ENCODE measurements around the gene ERH. TPM values are rescaled to one million over a fixed set of nuclear protein-coding genes. Genes with fewer than 3 reads are reported as not detected.
"Not testable (repeated sequence)": the region's sequence is repeated elsewhere in the genome, so short reads cannot be mapped to it uniquely, and the experiment has no call there.

Gene ERH
- total RNA-seq, 1 experiment from 2014 or later = 50.2 TPM

DNA sequence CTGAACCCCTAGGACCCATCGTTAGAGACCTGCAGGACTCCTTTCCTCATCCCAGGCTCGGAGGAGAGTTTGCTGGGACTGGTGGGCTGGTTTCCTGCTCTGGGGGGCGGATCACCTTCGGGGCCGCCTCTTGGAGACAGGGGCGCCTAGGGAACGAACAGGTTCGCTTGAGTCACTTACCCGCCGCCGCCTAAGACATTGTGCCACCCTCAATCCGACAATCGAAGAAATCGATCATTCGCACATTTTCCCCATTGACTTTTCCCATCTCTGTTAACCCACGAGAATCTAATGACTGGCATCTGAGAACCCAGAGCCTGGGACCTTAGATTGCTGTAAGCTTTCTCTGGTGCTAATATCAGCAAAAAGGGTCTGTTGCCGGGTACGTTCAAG lies 715 bp upstream of the ERH start:
- DNase-seq (ENCODE audit: low spot score) = no peak

DNA sequence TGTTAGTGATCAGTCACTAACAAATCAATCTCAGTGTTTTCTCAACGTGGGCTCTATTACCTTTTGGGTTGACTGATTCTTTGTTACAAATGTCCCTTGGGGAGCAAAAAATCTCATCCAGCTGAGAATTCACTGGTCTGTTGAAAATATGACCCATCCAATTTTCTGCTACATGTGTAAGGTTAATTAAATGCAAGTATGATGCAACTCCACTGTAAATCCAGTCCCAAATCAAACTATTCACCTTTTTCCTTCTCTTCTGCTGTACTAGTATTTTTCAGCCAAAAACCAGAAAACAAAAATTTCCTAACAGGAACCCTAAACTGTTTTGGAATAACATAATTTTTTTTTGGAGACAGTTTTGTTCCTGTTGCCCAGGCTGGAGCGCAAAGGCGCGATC lies 2.2 kb downstream of the ERH start:
- DNase-seq (ENCODE audit: low spot score) = no peak

DNA sequence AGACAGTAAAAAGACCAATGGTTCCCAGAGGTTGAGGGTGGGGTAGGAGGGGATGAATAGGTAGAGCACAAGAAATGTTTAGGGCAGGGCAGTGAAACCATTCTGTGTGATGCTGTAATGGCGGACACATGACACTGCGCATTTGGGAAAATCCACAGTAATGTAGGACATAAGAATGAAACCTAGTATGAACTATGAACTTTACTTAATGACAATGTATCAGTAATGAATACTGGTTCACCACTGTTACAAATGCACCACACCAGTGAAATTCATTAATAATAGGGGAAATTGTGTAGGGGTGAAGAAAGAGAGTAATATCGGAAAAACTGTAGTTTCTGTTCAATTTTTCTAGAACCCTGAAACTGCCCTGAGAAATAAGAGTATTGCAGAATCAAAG lies 5.6 kb downstream of the ERH start:
- no peak for DNase-seq (ENCODE audit: low spot score)

DNA sequence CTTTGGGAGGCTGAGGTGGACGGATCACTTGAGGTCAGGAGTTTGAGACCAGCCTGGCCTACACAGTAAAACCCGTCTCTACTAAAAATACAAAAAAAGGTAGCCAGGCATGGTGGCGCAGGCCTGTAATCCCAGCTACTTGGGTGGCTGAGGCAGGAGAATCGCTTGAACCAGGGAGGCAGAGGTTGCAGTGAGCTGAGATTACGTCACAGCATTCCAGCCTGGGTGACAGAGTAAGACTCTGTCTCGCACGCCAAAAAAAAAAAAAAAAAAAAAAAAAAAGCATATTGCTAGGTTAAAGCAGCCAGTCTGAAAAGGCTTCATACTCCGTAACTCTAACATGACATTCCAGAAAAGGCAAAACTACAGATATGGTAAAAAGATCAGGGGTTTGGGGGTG lies 6.7 kb downstream of the ERH start:
- not testable (repeated sequence) for DNase-seq (ENCODE audit: low spot score)

DNA sequence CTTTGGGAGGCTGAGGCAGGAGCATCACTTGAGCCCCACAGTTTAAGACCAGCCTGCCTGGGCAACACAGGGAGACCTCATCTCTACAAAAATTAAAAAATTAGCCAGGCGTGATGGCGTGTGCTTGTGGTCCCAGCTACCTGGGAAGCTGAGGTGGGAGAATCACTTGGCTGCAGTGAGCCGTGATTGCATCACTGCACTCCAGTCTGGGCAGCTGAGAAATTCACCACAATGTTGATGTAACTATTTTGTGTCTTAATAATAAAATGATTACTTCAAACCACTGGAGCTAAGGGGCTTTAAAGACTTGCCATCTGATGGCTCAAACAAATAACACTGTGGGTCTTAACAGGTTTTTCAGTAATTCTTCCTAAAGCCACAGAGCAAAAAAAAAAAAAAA lies 10.8 kb downstream of the ERH start:
- no peak for DNase-seq (ENCODE audit: low spot score)

DNA sequence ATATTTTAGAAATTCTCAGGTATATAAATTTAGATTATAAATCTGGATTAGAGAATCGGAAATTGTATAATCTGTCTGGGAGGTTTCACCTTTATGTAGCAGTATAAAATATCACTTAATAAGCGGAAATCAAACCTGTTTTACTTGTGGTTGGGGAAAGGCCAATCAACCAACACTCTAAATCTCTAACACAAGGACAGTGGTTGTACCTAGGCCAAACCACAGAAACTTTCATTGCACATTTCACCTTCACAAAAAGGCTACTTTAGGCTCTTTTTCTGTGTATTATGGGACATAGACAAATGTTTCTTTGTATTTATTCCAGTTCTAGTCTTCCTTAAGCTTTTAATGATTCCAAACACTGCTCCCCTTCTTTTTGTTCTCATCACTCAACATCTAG lies 19.8 kb downstream of the ERH start:
- no peak for DNase-seq (ENCODE audit: low spot score)

DNA sequence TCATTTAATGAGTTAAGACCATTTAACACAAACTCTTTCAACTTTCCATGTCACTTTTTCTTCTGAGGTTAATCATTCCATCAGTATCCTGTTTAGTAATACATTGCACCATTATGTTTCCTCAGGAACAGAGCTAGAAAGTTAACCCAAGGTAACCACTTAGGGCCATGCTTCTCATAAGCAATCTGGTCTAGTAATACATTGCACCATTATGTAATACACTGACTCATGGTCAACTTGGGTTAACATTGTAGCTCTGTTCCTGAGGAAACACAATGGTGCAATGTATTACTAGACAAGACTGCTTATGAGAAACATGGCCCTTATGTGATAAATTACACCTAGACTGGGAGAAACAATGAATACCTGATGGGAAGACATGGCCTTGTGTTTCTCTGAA lies 21.7 kb downstream of the ERH start:
- DNase-seq (ENCODE audit: low spot score) = no peak

DNA sequence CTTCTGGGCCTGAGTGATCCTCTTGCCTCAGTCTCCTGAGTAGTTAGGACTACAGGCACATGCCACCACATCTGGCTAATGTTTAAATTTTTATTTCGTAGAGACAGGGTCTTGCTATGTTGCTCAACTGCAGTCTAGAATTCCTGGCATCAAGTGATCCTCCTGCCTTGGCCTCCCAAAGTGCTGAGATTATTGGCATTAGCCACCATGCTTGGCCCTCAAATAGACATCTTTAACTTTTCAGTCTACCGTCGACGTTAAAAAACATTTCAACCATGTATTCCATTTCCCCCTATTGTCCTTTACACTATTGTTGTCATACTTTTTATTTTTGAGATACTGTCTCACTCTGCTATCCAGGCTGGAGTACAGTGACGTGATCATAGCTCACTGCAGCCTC lies 22.4 kb downstream of the ERH start:
- no peak for DNase-seq (ENCODE audit: low spot score)

DNA sequence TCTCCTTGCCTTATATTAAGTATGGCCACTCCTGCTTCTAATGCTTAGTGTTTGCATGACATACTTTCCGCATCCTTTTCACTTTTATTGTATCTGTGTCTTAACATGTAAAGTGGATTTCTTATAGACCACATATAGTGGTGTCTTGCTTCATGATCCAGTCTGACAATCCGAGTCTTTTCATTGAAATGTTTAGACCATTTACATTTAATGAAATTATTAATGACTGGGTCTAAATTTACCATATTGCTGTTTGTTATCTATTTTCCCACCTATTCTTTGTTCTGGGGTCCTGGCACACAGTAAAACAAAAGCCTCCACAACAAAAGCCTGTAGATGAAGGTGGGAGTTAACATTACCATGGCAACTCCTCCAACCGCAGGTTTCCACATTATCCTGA lies 22.9 kb downstream of the ERH start:
- DNase-seq (ENCODE audit: low spot score) = no peak

DNA sequence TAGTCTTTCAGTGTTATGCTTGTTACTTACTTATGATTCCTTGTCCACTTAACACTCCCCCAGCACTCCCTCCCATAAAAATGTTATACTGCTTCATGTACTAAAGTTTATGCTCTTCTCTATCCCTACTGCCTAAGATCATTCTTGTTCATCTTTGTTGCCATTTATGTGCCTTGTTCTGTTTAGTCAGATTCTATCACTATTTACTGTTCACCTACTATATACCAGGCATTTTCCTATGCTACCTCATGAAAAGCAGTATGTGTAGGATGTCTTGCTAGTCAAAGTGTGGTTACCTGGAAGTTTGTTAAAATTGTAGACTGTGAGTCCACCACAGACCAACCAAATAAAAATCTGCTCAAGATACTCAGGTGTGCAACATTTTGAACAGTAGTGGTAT lies 23.9 kb downstream of the ERH start:
- no peak for DNase-seq (ENCODE audit: low spot score)

DNA sequence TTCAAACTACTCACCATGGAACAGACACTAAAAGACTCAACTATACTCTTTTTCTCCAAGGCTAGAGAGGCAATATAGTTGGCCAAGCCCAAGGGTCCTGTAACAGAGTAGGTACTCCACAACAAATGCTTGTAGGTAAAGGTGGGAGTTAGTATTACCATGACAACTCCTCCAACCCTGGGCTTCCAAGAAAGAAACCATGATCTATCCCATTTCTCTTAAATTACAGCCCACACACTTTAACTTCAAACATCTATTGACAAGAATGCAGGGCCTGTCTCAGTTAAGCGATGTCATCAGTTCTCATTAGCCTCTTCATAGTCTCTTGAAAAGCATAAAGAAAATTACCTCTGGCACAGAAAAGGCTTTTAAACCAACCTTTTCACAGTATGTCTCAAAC lies 25.0 kb downstream of the ERH start:
- DNase-seq (ENCODE audit: low spot score) = no peak

DNA sequence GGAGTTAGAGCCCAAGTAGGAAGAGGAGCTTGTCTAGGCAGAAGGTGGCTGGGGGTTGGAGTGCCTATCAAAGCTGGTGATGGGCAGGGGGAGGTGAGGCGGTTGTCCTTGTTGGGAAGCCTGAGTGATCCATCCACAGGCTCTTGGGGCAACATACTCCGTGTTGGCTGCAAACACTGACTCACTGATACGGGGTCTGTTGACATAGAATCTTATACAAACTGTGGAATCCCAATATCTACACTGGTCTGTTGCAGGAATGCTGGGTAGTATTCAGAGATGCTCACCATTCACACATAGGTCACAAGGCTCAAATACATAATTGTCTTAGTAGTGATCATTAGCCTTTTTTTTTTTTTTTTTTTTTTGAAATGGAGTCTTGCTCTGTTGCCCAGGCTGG lies 26.0 kb downstream of the ERH start:
- DNase-seq (ENCODE audit: low spot score) = no peak

DNA sequence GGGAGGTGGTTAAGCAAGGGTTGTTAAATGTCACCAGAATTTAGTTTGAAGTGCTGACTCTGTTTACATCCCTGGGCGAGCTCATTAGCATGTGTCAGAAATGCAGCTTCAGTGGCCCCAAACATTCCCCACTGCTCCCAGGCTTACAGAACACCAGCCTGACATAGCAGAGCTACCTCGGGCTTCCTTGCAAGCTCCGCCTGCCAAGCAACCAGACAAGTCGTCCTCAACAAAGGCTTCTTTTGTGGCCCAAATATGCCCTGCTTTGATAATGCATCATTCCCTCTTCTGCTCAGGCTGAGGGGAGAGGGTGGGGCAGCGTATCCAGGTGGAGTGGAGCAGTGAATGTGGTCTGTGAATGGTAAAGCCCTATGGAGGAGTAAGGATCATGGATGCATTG lies 28.0 kb downstream of the ERH start:
- DNase-seq (ENCODE audit: low spot score) = no peak

DNA sequence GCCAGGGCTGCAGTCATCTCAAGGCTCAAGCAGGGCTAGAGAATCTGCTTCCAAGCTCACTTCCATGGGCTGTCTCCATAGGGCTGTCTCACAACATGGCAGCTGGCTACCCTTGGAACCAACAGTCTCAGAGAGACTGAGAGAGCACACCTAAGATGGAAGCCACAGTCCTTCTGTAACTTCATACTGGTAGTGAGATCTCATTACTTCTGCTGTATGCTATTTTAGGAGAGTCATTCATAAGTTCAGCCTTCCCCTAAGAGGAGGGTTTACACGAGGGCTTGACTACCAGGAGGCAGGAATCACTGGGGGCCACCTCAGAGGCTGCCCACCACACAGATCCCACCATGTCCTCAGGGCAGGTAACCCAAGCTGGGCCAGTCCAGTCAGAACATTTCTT lies 29.7 kb downstream of the ERH start:
- DNase-seq (ENCODE audit: low spot score) = no peak

DNA sequence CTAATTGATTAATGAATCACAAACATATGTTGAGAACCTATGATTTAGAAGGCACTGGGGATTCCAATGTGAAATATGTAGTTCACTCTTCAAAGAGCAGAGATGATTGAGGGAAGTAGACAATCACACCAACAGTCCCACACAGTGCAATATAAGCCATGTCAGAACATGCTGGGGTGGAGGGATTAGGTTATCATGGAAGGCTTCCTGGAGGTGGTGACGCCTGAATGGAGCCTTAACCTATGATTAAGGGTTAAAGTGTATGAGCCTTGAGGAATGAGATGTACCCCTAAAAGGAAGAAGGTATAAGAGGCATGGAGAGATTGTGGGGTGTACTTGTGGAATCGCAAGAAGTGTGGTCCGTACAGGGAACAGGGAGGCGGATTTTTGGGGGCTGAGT lies 31.3 kb downstream of the ERH start:
- no peak for DNase-seq (ENCODE audit: low spot score)

DNA sequence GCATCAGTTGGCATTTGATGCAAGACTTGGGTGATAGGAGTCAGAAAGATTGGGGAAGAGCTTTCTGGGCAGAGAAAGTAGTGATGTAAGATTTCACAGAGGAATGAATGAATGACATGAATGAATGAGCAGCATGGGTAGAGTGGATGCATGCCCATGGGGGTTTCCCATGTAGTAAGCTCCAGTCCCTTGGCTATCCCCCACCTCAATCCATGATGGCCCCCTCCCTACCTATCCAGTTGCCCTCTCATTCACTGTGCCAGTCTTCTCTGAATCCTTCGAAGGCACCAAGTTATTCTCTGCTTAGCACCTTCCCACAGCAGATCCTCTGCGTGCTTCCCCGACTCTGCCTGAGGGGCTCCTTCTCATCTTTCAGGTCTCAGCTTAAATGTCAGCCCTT lies 32.0 kb downstream of the ERH start:
- no peak for DNase-seq (ENCODE audit: low spot score)

DNA sequence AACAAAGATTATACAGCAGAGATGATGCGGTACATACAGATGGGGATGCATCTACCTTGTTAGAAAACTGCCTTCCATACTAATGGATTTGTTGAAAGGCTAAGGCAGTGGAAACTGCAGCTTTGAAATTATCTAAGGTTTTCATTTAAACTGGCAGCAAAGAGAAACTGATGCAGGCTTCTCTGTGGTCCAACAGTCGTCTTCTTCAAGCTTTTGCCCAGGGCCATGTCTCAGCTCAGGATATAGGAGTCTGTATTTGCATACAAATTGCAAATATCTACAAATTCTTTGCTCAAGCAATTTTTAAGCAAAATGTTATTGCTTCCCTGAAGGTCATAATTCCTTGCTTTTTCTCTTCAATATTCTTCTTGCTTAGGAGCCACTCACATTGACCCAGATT lies 33.7 kb downstream of the ERH start:
- no peak for DNase-seq (ENCODE audit: low spot score)

DNA sequence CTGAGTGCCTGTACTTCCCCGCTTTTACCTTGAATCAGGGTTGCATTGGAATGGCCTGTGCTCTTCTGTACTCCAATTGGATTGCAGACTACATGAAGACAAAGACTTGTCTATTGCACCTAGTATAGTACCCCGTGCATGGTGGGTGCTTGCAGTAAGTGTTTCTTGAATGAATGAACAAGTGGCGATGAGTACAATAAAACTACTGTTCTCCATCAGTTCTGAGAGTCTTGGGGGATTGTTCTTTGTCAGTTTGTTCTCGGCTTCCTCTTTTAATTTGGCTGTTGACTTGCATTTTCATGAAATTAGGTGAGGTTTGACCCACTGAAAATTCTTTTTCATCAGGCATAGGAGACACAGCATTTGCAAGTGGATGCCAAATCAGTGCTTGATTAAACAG lies 34.1 kb downstream of the ERH start:
- no peak for DNase-seq (ENCODE audit: low spot score)

DNA sequence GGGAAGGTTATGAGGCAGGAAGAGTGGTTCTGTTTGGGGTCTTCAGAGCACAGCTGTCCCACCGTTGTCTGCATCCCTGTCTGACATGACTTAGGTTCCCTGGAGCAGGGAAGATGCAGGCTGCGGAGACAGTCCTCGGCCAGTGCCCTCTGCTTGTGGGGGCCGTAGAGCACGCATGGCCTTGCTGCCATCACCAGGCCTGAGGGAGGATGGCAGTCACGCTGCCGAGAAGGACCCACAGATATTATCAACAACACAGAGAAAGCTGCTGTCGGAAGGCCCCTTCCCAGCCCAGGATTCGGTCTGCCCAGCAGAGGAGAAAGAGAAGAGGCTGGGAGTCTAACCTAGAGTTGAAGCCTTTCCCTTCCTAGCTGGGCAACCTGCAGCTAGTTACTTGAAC lies 35.0 kb downstream of the ERH start:
- DNase-seq (ENCODE audit: low spot score) = no peak

DNA sequence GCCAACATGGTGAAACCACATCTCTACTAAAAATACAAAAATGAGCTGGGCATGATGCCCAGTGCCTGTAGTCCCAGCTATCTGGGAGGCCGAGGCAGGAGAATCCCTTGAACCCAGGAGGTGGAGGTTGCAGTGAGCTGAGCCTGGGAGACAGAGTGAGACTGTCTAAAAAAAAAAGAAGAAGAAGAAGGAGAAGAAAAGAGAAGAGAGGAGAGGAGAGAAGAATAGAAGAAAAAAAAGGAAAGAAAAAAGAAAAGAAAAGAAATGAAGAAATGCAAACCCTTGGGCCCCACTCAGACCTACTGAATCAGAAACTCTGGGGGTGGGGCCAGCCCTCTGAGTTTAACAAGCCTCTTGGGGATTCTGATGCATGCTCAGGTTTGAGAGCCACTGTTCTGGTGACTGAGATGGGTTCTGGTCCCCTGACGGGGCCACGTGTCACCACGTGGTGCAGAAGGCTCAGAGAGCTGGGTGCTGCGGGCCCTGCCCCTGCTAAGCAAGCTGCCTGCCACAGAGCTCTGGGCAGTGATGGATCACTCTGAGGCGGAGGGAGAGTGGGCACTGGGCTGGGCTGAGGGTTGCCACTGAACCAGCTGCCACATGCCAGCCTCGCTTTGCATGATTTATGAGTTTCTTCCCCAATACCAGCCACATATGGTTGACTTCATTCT lies 37.5 kb downstream of the ERH start:
- no peak for DNase-seq (ENCODE audit: low spot score)

DNA sequence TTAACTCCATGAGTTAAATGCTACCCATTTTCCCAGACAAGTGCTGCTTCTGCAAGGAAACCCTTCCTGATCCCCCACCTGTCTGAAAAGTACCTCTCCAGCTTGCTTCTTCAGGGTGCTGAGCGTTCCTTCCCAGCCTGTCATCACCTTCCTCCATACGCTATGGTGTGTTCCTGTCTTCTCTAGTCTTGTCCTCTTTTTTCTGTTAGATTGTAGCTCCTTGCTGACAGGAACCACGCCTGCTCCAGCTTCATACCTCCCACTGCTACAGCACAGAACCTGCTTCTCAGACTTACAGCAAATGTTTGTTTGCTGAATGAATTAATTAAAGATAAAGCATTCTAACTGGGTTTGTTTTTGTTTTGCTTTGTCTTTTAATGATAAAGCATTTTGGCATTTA lies 39.1 kb downstream of the ERH start:
- DNase-seq (ENCODE audit: low spot score) = no peak

DNA sequence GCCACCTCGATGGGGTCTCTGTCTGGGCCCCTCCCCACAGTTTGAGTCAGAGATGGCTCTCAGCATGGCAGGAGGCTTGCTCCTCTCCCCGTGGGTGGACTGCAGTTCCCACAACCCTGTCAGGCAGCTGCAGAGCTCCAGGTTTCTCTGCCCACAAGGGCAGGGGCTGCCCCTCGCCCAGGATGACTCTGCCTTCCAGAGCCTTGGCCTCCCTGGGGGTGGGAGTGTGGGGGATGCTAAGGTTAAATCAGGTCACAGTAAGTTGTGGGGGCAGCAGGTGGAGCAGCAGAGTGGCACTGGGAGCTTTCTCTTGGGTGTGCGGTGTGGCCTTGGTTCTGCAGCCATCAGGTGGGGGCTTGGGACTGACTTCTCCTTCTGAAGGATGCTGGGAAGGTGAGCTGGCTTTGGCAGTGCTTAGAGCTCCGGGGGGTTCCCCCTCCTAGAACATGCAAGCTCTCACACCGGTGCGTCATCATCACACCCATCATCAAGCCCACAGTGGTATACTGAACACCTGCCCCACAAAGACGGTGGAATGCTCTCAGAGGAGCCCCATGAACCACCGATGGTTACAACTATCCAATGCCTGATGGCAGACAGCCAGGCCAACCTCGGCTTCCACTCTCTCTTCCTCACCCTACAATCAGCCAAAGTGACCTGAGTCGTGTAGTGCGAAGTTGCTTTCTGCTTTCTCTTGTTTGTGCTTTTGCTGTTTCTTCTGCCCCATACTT lies 39.7 kb downstream of the ERH start:
- DNase-seq (ENCODE audit: low spot score) = no peak

DNA sequence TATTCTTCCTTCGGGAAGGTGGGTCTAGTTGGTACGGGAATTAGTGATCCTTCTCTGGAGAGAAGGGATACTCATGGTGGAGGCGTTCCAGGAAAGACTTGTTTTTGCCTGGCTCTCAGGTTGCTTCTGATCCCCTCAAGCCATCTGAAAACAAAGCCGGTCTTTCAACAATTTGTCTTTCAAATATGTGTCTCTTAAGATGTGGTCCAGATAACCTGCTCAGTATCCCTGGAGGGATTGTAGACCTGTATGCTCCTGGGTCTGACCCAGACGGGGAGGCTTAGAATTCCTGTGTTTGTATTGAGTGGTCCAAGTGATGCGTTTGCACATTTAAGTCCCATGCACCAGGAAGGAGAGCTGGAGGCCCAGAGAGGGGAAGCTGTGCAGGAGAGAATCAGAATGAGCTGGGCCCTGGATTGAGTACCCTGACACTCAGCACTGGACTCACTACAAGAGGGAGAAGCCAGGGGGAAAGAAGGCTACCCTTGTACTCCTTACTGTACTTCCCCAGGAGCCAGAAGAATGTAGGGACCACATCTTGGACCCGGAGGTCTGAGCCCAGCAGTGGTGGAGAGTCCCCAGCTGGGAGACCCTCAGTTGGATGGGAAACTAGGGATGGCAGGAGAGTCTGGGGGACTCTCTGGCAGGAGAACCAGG lies 40.4 kb downstream of the ERH start:
- DNase-seq (ENCODE audit: low spot score) = no peak

All from HT-29 (cell line).